Cardiac muscle cell (in vitro differentiated cells and primary cell): ENCODE measurements around the gene CEBPG. TPM values are rescaled to one million over a fixed set of nuclear protein-coding genes. Genes with fewer than 3 reads are reported as not detected.
A peak's percentile ranks its signal among the peaks of the same experiment; 100 is the strongest.

Experiments used
- DNase-seq, 2 donors: peaks; one replicate each; pipeline versions ENCODE4 v3.0.0 to v3.0.0-alpha.2; 2010 to 2017; ENCODE audit warnings: low read depth in 1 of 2, low spot score in 1 of 2
- H3K27ac ChIP-seq: fragments of 200-600 bp; sonication (generic); 2 replicates; pipeline ENCODE4 v1.5.1; 2016
- H3K27me3 ChIP-seq: fragments of 200-600 bp; sonication (generic); 2 replicates; pipeline ENCODE4 v1.6.0; 2016; ENCODE audit warnings: control low read depth
- H3K36me3 ChIP-seq: fragments of 200-600 bp; sonication (generic); 2 replicates; pipeline ENCODE4 v1.5.1; 2016; ENCODE audit warnings: control low read depth
- H3K4me1 ChIP-seq: fragments of 200-600 bp; sonication (generic); 2 replicates; pipeline ENCODE4 v1.8.1; 2017; ENCODE audit warnings: low read depth, mild to moderate bottlenecking, mixed run types
- H3K4me3 ChIP-seq: fragments of 200-600 bp; sonication (generic); 2 replicates; pipeline ENCODE4 v1.5.1; 2016; ENCODE audit warnings: mild to moderate bottlenecking
- H3K9me3 ChIP-seq: fragments of 200-600 bp; sonication (generic); 2 replicates; pipeline ENCODE4 v1.5.1; 2017; ENCODE audit warnings: low read depth, mild to moderate bottlenecking, control low read depth
- CTCF ChIP-seq: IDR thresholded peaks from 2 replicates; pipeline ENCODE4 v1.5.1; 2012; ENCODE audit warnings: low read depth, mild to moderate bottlenecking, low read length
- polyA plus RNA-seq: library from polyadenylated mRNA; unstranded; fragments of >200 nt; fragmentation: Nextera tagmentation; extraction: Ambion mirVana; gene quantifications from 2 replicates; pipeline ENCODE4 v1.2.1, GENCODE V29; 2016
- total RNA-seq: library from RNA; depleted of rRNA; stranded (reverse); fragments of >200 nt; gene quantifications from 2 replicates; pipeline ENCODE4 v1.2.3, GENCODE V29; 2016

CEBPG gene
- total and polyA plus RNA-seq, 2 experiments from 2014 or later, result 17.4 to 21.1 TPM

GRCh38 chr19:33350538-33351309 lies 22.8 kb upstream of the CEBPG start:
- no peaks in the 10 kb centered on the region for H3K9me3 ChIP-seq
- no peak overlapping the region for H3K4me3 ChIP-seq
- peaks cover 4% of the 10 kb centered on the region for H3K27me3 ChIP-seq
- H3K27ac ChIP-seq, result no peak overlapping the region
- DNase-seq, result peak in 1 of 2 donors; percentile 69
- no peaks in the 10 kb centered on the region for H3K36me3 ChIP-seq
- no peak for TF ChIP-seq CTCF
- H3K4me1 ChIP-seq, result no peaks in the 10 kb centered on the region

DNA sequence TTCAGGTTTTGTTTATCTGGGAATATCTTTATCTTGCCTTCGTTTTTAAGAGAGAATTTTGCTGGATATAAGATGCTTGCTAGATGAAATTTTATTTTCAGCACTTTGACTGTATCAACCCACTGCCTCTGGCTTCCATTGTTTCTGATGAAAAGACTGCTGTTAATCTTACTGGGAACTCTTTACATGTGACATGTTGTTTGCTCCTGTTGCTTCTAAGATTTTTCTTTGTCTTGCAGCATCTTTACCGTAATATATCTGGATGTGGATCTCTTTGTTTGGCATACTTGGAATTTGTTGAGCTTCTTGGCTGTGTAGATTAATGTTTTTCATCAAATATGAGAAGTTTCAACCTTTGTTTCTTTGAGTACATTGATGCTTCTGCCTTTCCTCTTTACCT lies 18.0 kb upstream of the CEBPG start:
- no peak for DNase-seq
- H3K27ac ChIP-seq, result no peak overlapping the region
- H3K9me3 ChIP-seq, result no peaks in the 10 kb centered on the region
- no peaks in the 10 kb centered on the region for H3K36me3 ChIP-seq
- no peak for TF ChIP-seq CTCF
- H3K27me3 ChIP-seq, result no peaks in the 10 kb centered on the region
- no peak overlapping the region for H3K4me3 ChIP-seq
- no peaks in the 10 kb centered on the region for H3K4me1 ChIP-seq

GRCh38 chr19:33357556-33357955 lies 16.0 kb upstream of the CEBPG start:
- no peak overlapping the region for H3K4me3 ChIP-seq
- no peak for TF ChIP-seq CTCF
- H3K27me3 ChIP-seq, result no peaks in the 10 kb centered on the region
- H3K9me3 ChIP-seq, result no peaks in the 10 kb centered on the region
- H3K4me1 ChIP-seq, result no peaks in the 10 kb centered on the region
- no peaks in the 10 kb centered on the region for H3K36me3 ChIP-seq
- no peak for DNase-seq
- H3K27ac ChIP-seq, result no peak overlapping the region

- Histone ChIP-seq H3K4me1 (no peaks in the 10 kb centered on the region), H3K4me3 (no peak overlapping the region), H3K9me3 (no peaks in the 10 kb centered on the region), H3K27me3 (no peaks in the 10 kb centered on the region), H3K36me3 (no peaks in the 10 kb centered on the region), H3K27ac (no peak overlapping the region)
- TF ChIP-seq CTCF, result no peak
- DNase-seq, result no peak
These were observed 15.1 kb upstream of the CEBPG start for GRCh38 chr19:33358408-33358807.

DNA sequence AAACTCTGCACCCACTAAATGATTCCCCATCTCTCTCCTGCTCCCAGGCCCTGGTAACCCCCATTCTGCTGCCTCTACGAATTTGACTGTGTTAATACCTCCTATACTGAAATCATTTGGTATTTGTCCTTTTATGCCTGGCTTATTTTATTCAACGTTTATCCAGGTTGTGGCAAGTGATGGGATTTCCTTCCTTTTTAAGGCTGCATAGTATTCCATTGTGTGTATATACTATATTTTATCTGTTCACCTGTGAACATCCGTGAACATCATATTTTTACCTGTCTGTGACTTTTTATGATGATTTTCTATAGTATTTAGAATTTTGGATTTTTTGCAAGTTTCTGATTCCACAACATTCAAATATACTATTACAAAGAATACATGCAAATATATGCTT lies 13.9 kb upstream of the CEBPG start:
- Histone ChIP-seq H3K4me1 (no peaks in the 10 kb centered on the region), H3K27me3 (no peaks in the 10 kb centered on the region), H3K4me3 (no peak overlapping the region), H3K27ac (no peak overlapping the region), H3K9me3 (no peaks in the 10 kb centered on the region), H3K36me3 (no peaks in the 10 kb centered on the region)
- no peak for TF ChIP-seq CTCF
- DNase-seq, result no peak
